Naive thymus-derived CD8-positive, alpha-beta T cell (primary cell): Measurements from ENCODE around the gene NOL11. TPM values are rescaled to one million over a fixed set of nuclear protein-coding genes. Genes with fewer than 3 reads are reported as not detected.

Experiments
- ATAC-seq, 2 donors: fragments of 150-1000 bp; cut with Tn5 transposase in 1 of 2; sonication (Bioruptor Pico), chemical (Tn5 transposase) in 1 of 2; 1 replicate in 1 of 2; 2 replicates in 1 of 2; pipeline ENCODE4 v1.10.0; 2021; ENCODE audit warnings: mild to moderate bottlenecking in 2 of 2, moderate library complexity in 2 of 2
- POLR2A ChIA-PET: fragments of 350-600 bp; sonication (Branson Sonifier 250); formaldehyde crosslinking; loops from one replicate; lab custom pipeline; 2021; ENCODE audit warnings: antibody characterized with exemption; lab: Charles Lee
- DNase-seq, 10 donors: peaks; one replicate each; pipeline versions ENCODE4 v3.0.0 to v3.0.0-alpha.2; 2020 to 2022
- H3K27ac Mint-ChIP-seq, 10 donors: one replicate each; pipeline ENCODE4 v1.8.0; 2020 to 2022; ENCODE audit warnings: mild to moderate bottlenecking in 10 of 10, mixed read lengths in 10 of 10, moderate library complexity in 4 of 10, inconsistent platforms in 1 of 10
- H3K27me3 Mint-ChIP-seq, 5 donors: one replicate each; pipeline ENCODE4 v1.8.0; 2021 to 2022; ENCODE audit warnings: mixed read lengths in 5 of 5
- H3K36me3 Mint-ChIP-seq, 3 donors: one replicate each; pipeline ENCODE4 v1.8.0; 2020 to 2022; ENCODE audit warnings: mixed read lengths in 3 of 3, mild to moderate bottlenecking in 2 of 3, inconsistent platforms in 1 of 3
- H3K4me1 Mint-ChIP-seq, 4 donors: one replicate each; pipeline ENCODE4 v1.8.0; 2021 to 2022; ENCODE audit warnings: mixed read lengths in 4 of 4
- H3K4me3 Mint-ChIP-seq, 10 donors: one replicate each; pipeline ENCODE4 v1.8.0; 2020 to 2022; ENCODE audit warnings: mild to moderate bottlenecking in 10 of 10, mixed read lengths in 10 of 10, moderate library complexity in 6 of 10, inconsistent platforms in 1 of 10
- H3K9me3 Mint-ChIP-seq, 9 donors: one replicate each; pipeline ENCODE4 v1.8.0; 2020 to 2022; ENCODE audit warnings: mixed read lengths in 9 of 9, mild to moderate bottlenecking in 3 of 9, inconsistent platforms in 1 of 9, moderate library complexity in 1 of 9
- polyA plus RNA-seq, 3 donors: library from polyadenylated mRNA; unstranded; fragments of 300-500 nt; fragmentation: Illumina TruSeq; gene quantifications; one replicate each; pipeline ENCODE4 v1.2.3, GENCODE V29; 2021
- total RNA-seq, 8 experiments: library from RNA in 2 of 8; stranded (reverse) in 2 of 8; gene quantifications; one replicate each; pipeline ENCODE4 v1.2.3 and lab custom pipeline; 2021 to 2026

The NOL11 gene
- total RNA-seq = 10 to 100 TPM; 73.7 to 82.7 TPM
- 10 to 100 TPM; 14.2 to 34.8 (median 25.5) TPM for polyA plus RNA-seq
- total RNA-seq (lab: John Stamatoyannopoulos, UW) = 76.5 to 227 (median 95.8) reads per million in 6 experiments

DNA sequence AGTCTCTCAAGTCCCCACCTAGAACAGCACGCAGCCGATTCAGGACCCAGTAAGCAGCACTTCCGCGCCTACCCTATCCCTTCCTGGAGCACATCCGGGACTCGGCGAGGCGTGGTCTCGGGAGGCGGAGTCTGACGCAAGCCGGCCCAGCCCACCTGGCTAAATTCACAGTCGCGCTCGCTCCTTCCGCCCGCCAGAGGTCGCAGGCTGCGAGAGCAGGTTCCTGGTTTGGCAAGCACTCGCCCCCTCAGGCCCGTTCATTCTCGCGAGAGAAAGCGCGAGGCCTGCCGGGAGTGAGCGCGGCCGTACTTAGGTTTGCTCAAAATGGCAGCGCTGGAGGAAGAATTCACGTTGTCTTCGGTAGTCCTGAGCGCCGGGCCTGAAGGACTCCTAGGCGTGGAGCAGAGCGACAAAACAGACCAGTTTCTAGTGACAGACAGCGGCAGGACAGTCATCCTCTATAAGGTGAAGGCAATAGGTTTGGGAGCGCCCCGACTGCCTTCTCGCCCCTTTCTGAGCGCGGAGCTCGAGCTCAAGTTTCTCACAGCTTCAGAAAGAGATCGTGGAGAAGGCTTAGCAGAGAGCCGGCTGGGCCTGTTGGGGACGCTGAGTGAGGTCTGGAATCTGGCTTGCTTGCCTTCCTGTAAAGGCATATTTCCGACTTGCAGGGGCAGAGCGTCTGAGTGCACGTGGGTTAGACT lies at the start of gene NOL11:
Gene NOL11 (plus strand): TSS at position 313 of the 701 bp plus-strand sequence. CDS start 12 bp downstream, at position 325.
- peak; percentile 98 to 100 (median 100) for DNase-seq
- Mint-ChIP-seq H3K4me1 (peaks cover 5 to 42% (median 28%) of the 10 kb centered on the region in 4 donors), H3K36me3 (peaks cover 0 to 30% (median 6%) of the 10 kb centered on the region in 3 donors), H3K9me3 (no peaks in the 10 kb centered on the region), H3K4me3 (peak within 1 kb of the TSS; percentile 96 to 100 (median 98)), H3K27me3 (peaks cover 0 to 1% (median 0%) of the 10 kb centered on the region in 5 donors), H3K27ac (peak within 1 kb of the TSS; percentile 94 to 100 (median 99))
- ATAC-seq = peak; percentile 92 to 93
- POLR2A ChIA-PET = interaction anchor here (0.6 to 3.6 kb wide), 10 partner anchors 11 to 494 kb away, joined by 3 to 23 read pairs (median 6); partner anchors contain the start of genes BPTF and PITPNC1

DNA sequence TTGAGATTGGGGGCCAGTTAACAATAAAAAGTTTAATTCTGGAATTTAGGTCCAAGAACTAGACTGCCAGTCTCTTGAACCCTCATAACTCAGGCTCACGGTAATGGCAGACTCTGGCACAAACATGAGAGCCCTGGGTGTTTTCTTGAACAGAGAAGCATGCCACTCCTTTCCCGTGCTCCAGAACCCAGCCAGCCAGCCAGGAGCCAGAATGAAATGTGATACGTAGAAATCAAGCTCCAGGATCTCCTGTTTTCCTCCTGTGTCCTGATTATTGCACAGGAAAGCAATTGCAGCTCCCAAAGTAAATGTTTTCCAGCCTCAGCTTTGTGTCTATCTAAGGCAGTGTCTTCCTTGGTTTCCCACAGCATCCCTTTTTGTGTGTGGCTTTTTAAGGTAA lies 46.2 kb upstream of the NOL11 start:
- no peaks in the 10 kb centered on the region for H3K9me3 Mint-ChIP-seq
- peaks cover 0 to 5% (median 2%) of the 10 kb centered on the region in 4 donors for H3K4me1 Mint-ChIP-seq
- POLR2A ChIA-PET = no interaction called here
- H3K27ac Mint-ChIP-seq = peak overlapping the region in 2 of 10 donors; percentile 47 to 59
- H3K27me3 Mint-ChIP-seq = no peaks in the 10 kb centered on the region
- DNase-seq (no peak), ATAC-seq (no peak)
- H3K36me3 Mint-ChIP-seq = peaks cover 0 to 79% (median 14%) of the 10 kb centered on the region in 3 donors
- no peak overlapping the region for H3K4me3 Mint-ChIP-seq

DNA sequence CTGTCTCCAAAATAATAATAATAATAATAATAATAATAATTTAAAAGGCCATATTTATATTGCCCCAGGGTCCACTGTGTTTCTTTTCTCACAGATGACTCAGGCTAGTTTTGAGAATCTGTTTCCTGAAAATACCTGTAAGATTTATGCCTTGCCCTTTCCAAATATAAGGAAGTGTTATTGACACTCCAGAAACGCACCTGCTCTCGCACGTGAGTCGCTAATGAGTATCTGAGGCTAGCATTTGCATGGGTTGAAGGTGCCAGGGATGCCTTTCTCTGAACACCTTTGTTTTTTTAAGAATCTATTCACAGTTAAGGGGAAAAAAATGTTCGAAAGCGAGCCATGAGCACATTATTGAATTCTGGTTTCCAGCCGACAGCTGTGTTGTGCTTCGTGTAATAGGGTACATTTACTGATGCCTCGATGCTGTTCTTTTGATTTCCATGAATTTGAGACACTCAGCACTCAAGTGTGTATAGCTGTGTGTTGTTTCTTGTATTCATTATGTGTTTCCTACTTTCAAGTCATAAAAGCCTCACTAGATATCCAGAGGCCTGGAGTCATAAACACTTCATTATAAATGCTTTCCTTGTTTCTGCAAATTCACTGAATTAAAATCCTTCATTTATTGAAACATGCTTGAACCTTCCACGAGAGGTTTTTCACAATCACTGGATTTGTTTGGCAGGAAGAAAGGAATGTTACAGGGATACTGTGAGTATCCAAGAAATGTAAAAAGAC lies 45.0 kb upstream of the NOL11 start:
- H3K4me3 Mint-ChIP-seq = no peak overlapping the region
- peak overlapping the region in 2 of 10 donors; percentile 7 to 34 for H3K27ac Mint-ChIP-seq
- POLR2A ChIA-PET = no interaction called here
- peaks cover 0 to 89% (median 12%) of the 10 kb centered on the region in 3 donors for H3K36me3 Mint-ChIP-seq
- no peaks in the 10 kb centered on the region for H3K9me3 Mint-ChIP-seq
- ATAC-seq (no peak), DNase-seq (no peak)
- no peaks in the 10 kb centered on the region for H3K27me3 Mint-ChIP-seq
- H3K4me1 Mint-ChIP-seq = peaks cover 0 to 7% (median 2%) of the 10 kb centered on the region in 4 donors

DNA sequence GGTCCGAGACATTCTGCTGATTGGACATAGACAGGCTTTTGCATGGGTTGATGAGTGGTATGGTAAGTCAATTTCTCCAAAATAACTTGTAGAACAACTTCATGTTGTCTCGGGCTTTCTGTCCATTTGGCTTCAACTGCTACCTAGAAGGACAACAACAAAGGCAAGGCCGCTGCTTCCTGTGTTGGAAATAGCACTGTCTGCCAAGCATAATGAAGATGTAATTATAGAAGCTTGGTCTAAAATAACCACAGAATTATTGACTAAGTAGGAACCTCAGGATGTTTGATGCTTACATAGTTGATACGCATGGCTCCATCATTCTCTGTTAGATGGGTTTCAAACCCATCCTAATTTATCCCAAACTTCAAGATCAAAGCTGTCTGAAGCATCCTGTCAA lies 42.3 kb upstream of the NOL11 start:
- peaks cover 0 to 87% (median 5%) of the 10 kb centered on the region in 3 donors for H3K36me3 Mint-ChIP-seq
- H3K9me3 Mint-ChIP-seq = no peaks in the 10 kb centered on the region
- no peaks in the 10 kb centered on the region for H3K27me3 Mint-ChIP-seq
- ATAC-seq (no peak), DNase-seq (no peak)
- POLR2A ChIA-PET = no interaction called here
- H3K4me1 Mint-ChIP-seq = peaks cover 5 to 29% (median 18%) of the 10 kb centered on the region in 4 donors
- H3K4me3 Mint-ChIP-seq = no peak overlapping the region
- H3K27ac Mint-ChIP-seq = peak overlapping the region in 3 of 10 donors; percentile 9 to 48 (median 16)

DNA sequence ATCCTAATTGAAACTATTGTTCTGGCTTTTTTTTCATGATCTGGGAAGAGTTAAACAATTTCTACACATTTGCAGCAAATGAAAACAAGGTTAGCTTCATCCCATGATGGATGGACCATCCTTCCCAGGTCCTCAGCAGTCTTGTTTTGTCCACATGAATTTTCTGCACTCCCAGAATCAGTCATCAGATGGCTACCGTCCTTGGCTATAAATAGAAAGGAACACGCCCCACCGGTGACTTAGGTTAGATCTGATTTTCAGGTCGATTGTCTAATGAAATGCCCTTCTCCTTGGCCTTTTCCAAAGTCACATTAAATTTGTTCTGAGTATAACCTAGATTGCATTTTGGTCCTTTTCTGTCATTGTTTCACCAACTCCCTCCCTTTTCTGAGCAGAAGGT lies 41.4 kb upstream of the NOL11 start:
- no peak for ATAC-seq
- no peaks in the 10 kb centered on the region for H3K9me3 Mint-ChIP-seq
- POLR2A ChIA-PET = no interaction called here
- DNase-seq = no peak
- no peak overlapping the region for H3K27ac Mint-ChIP-seq
- H3K36me3 Mint-ChIP-seq = peaks cover 0 to 89% (median 3%) of the 10 kb centered on the region in 3 donors
- H3K4me1 Mint-ChIP-seq = peaks cover 5 to 36% (median 24%) of the 10 kb centered on the region in 4 donors
- no peak overlapping the region for H3K4me3 Mint-ChIP-seq
- H3K27me3 Mint-ChIP-seq = no peaks in the 10 kb centered on the region

DNA sequence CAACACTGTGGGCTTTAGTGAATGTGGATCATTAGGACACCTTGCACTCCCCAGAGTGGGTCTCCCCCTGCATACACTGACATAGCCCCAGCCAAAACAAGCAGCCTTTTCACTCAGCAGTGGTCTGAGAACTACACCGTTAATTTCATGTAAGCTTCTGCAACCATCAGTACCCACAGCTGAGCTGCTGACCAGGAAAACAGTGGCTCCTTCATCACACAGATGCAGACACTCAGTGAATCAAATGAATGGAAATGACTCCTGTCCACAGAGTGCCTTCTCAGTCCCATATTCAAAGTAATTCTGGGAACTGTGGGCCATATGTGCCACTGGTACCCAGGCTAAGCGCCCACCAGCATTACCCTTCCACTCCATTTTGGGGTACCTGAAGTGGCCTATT lies 39.3 kb upstream of the NOL11 start:
- no peaks in the 10 kb centered on the region for H3K9me3 Mint-ChIP-seq
- ATAC-seq (no peak), DNase-seq (no peak)
- H3K36me3 Mint-ChIP-seq = peaks cover 0 to 79% (median 1%) of the 10 kb centered on the region in 3 donors
- peak overlapping the region in 7 of 10 donors; percentile 15 to 85 (median 33) for H3K27ac Mint-ChIP-seq
- no peaks in the 10 kb centered on the region for H3K27me3 Mint-ChIP-seq
- no peak overlapping the region for H3K4me3 Mint-ChIP-seq
- H3K4me1 Mint-ChIP-seq = peaks cover 5 to 40% (median 24%) of the 10 kb centered on the region in 4 donors
- POLR2A ChIA-PET = no interaction called here

DNA sequence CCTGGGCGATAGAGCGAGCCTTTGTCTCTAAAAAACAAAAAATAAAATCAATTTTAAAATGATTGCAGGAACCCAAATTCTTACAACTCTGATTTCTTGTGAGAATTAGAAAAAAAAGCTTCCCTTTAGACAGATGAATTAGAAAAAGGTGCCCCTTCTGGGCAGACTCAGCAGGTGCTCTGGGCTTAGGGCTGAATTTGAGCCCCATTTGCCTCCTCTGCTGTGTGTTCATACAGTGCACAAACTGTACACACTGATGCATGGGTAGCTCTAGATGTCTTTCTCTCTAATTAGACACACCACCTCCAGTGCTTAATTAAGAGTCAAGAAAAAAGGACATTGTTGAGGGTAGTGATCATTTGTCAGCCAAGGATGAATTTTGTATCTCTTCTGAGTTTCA lies 38.5 kb upstream of the NOL11 start:
- ATAC-seq (no peak), DNase-seq (no peak)
- Mint-ChIP-seq H3K27me3 (no peaks in the 10 kb centered on the region), H3K4me1 (peaks cover 5 to 40% (median 24%) of the 10 kb centered on the region in 4 donors), H3K27ac (peak overlapping the region in 9 of 10 donors; percentile 22 to 85 (median 58)), H3K4me3 (no peak overlapping the region), H3K36me3 (peaks cover 0 to 74% (median 1%) of the 10 kb centered on the region in 3 donors), H3K9me3 (no peaks in the 10 kb centered on the region)
- POLR2A ChIA-PET = no interaction called here

DNA sequence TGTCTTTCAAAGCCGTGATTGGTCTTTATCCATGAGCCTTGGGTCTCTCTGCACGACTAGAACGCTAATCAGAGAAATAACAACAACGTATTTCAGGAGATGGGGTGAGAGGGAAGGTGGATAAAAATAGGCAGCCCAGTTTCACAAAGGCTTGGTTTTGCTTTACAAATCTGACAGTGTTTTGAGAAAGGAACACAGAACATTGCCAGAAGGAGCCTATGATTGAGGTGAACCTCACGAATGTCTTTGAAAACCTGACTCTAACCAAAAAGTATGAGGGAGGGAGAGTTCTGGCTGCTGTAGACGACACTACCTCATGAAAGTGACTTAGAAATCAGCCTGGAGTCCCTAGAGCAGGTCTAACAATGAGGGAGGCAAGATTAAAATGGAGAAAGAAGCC lies 38.0 kb upstream of the NOL11 start:
- peak overlapping the region in 1 of 10 donors; percentile 41 for H3K4me3 Mint-ChIP-seq
- POLR2A ChIA-PET = no interaction called here
- no peaks in the 10 kb centered on the region for H3K27me3 Mint-ChIP-seq
- peak overlapping the region; percentile 22 to 85 (median 56) for H3K27ac Mint-ChIP-seq
- peaks cover 5 to 40% (median 24%) of the 10 kb centered on the region in 4 donors for H3K4me1 Mint-ChIP-seq
- no peaks in the 10 kb centered on the region for H3K9me3 Mint-ChIP-seq
- no peak for DNase-seq
- ATAC-seq = no peak
- H3K36me3 Mint-ChIP-seq = peaks cover 0 to 70% (median 1%) of the 10 kb centered on the region in 3 donors

DNA sequence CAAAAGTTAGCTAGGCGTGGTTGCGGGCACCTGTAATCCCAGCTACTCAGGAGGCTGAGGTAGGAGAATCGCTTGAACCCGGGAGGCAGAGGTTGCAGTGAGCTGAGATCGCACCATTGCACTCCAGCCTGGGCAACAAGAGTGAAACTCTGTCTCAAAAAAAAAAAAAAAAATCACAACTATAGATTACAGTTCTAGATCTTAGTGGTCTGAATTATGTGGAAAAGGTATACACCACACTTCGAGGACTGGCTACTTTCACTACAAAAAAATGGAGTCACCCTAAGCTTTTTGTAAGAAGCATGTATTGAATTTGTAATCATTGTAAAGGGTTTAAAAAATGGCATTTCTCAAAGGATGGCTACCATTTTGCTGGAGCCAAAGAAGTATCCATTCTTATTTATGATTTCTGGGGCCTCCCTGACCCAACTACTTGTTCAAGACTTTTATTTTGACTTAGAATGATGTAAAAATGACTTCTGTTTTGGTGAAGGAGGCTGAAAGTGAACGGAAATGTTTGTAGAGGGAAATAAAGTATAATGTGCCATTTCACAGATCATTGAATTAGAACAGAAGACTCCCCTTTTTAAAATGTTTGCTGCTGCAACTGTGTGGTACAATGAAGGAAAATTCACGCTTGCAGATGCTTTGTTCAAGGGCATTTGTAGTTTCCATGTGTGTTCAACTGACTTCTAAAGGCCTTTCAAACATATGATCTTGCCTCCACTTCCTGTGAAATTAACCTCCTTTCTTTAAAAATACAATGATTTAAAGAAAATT lies 37.1 kb upstream of the NOL11 start:
- ATAC-seq (no peak), DNase-seq (no peak)
- POLR2A ChIA-PET = interaction anchor here (0.6 kb wide), 1 partner anchor 11 kb away, joined by 5 read pairs; no protein-coding TSS in a partner anchor
- Mint-ChIP-seq H3K27ac (peak overlapping the region in 9 of 10 donors; percentile 13 to 85 (median 74)), H3K27me3 (no peaks in the 10 kb centered on the region), H3K36me3 (peaks cover 0 to 68% (median 0%) of the 10 kb centered on the region in 3 donors), H3K4me1 (peaks cover 5 to 40% (median 21%) of the 10 kb centered on the region in 4 donors), H3K9me3 (no peaks in the 10 kb centered on the region), H3K4me3 (peak overlapping the region in 1 of 10 donors; percentile 25)

DNA sequence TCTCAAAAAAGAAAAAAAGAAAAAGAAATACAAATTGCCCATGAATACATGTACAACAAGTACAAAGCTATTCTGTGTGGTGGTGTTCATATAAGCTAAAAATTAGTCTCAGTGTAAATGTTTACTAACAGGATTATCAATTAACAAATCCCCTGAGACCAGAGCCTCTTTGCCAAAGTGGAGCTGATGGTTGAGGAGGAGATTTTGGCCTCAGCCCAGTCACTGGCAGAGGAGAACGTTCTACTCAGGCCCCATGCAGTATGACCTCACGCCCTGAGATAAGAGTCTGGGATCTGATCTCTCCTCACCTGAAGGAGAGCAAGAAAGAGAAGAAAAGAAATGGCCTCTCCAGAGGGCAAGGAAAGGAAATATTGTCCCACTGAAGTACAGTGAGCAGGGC lies 35.5 kb upstream of the NOL11 start:
- peaks cover 8 to 37% (median 21%) of the 10 kb centered on the region in 4 donors for H3K4me1 Mint-ChIP-seq
- ATAC-seq = no peak
- H3K36me3 Mint-ChIP-seq = peaks cover 0 to 67% (median 0%) of the 10 kb centered on the region in 3 donors
- H3K27ac Mint-ChIP-seq = peak overlapping the region in 5 of 10 donors; percentile 15 to 81 (median 62)
- POLR2A ChIA-PET = no interaction called here
- no peak overlapping the region for H3K4me3 Mint-ChIP-seq
- no peaks in the 10 kb centered on the region for H3K9me3 Mint-ChIP-seq
- no peak for DNase-seq
- no peaks in the 10 kb centered on the region for H3K27me3 Mint-ChIP-seq

DNA sequence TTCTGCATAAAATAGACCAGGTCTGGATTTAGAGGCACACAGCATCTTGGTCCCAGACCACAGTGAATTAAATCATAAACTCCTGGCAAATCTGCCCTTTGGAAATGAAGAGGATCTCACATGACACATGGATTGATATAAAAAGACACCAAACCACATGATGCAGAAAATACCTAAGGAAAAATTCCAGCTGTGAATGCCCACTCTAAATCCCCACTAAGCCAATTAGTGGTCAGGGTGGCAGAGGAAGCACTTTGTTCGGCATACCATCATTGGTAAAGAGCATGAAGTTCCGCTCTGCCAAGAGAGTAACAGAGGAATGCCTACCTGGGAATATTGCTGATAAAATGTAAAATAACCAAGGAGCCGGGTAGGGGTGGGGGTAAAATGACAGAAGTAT lies 32.4 kb upstream of the NOL11 start:
- Mint-ChIP-seq H3K4me3 (no peak overlapping the region), H3K27ac (peak overlapping the region in 6 of 10 donors; percentile 5 to 80 (median 21)), H3K9me3 (no peaks in the 10 kb centered on the region), H3K4me1 (peaks cover 3 to 17% (median 10%) of the 10 kb centered on the region in 4 donors), H3K36me3 (peaks cover 0 to 53% (median 0%) of the 10 kb centered on the region in 3 donors), H3K27me3 (no peaks in the 10 kb centered on the region)
- POLR2A ChIA-PET = interaction anchor here (0.6 kb wide), 1 partner anchor 307 kb away, joined by 4 read pairs; no protein-coding TSS in a partner anchor
- ATAC-seq = no peak
- DNase-seq = no peak

DNA sequence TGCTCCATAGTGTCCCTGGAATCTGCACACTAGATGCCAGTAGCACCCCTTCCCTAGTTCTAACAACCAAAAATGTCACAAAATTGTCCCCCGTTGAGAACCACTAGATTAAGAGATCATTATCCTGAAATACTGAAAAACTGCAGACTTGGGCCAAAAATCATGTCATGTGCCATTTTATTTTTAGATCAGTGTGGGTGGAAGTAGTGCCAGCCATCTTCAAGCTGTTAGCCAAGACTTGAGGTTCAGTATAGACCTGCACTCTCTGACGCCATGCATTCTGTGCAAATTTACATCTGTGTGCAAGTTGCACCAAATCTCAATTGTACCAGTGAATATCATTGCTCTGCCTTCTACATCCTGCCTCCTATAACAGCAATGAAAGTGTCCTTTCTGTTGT lies 31.5 kb upstream of the NOL11 start:
- H3K4me1 Mint-ChIP-seq = peaks cover 0 to 9% (median 5%) of the 10 kb centered on the region in 4 donors
- ATAC-seq (no peak), DNase-seq (no peak)
- no peaks in the 10 kb centered on the region for H3K9me3 Mint-ChIP-seq
- POLR2A ChIA-PET = no interaction called here
- peaks cover 0 to 44% (median 0%) of the 10 kb centered on the region in 3 donors for H3K36me3 Mint-ChIP-seq
- H3K27ac Mint-ChIP-seq = peak overlapping the region in 6 of 10 donors; percentile 9 to 89 (median 27)
- no peak overlapping the region for H3K4me3 Mint-ChIP-seq
- no peaks in the 10 kb centered on the region for H3K27me3 Mint-ChIP-seq
